ENCODE results near the gene RERE.
"Not testable (repeated sequence)": the region's sequence is repeated elsewhere in the genome, so short reads cannot be mapped to it uniquely, and the experiment has no call there.

DNA sequence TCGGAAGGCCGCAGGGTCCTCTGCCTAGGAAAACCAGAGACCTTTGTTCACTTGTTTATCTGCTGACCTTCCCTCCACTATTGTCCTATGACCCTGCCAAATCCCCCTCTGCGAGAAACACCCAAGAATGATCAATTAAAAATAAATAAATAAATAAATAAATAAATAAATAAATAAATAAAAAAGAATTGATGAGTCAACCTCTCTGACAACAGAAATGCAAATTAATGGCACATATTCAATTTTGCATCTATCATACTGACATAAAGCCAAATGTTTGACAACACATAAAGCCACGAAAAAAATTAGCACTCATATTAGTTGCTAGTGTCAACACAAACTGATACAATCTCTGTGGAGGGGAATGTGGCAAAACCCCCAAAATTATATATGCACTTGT is 314.5 kb downstream of the RERE start:
- TF ChIP-seq, protein P1, sequence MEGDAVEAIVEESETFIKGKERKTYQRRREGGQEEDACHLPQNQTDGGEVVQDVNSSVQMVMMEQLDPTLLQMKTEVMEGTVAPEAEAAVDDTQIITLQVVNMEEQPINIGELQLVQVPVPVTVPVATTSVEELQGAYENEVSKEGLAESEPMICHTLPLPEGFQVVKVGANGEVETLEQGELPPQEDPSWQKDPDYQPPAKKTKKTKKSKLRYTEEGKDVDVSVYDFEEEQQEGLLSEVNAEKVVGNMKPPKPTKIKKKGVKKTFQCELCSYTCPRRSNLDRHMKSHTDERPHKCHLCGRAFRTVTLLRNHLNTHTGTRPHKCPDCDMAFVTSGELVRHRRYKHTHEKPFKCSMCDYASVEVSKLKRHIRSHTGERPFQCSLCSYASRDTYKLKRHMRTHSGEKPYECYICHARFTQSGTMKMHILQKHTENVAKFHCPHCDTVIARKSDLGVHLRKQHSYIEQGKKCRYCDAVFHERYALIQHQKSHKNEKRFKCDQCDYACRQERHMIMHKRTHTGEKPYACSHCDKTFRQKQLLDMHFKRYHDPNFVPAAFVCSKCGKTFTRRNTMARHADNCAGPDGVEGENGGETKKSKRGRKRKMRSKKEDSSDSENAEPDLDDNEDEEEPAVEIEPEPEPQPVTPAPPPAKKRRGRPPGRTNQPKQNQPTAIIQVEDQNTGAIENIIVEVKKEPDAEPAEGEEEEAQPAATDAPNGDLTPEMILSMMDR (IDR thresholded peaks at IDR 0.05): not testable (repeated sequence)
- TF ChIP-seq POLR2A (IDR thresholded peaks at IDR 0.05): not testable (repeated sequence)

Measured in uterus (tissue), 2 donors.